Upper lobe of left lung (tissue), 4 donors: ENCODE data around the gene NADK2.

ENCODE experiments used
- CTCF ChIP-seq, 6 experiments: fragments of 450-650 bp in 4 of 6; fragments of 200-600 bp in 2 of 6; sonication (generic) in 2 of 6; IDR thresholded peaks; one replicate each; pipeline ENCODE4 v1.5.1; 2016 to 2019; ENCODE audit warnings: antibody characterized with exemption in 6 of 6
- EP300 ChIP-seq, 4 donors: sonication (generic); formaldehyde crosslinking; IDR thresholded peaks; one replicate each; pipeline ENCODE4 v1.5.1; 2017; ENCODE audit warnings: antibody characterized with exemption in 4 of 4, control low read depth in 2 of 4
- POLR2A ChIP-seq, 4 donors: fragments of 450-650 bp; IDR thresholded peaks; one replicate each; pipeline ENCODE4 v1.5.1; 2016 to 2017; ENCODE audit warnings: antibody characterized with exemption in 4 of 4, mild to moderate bottlenecking in 2 of 4
- POLR2AphosphoS5 ChIP-seq, 2 donors: sonication (generic); formaldehyde crosslinking; IDR thresholded peaks; one replicate each; pipeline ENCODE4 v1.5.1; 2017; ENCODE audit warnings: antibody characterized with exemption in 2 of 2

DNA sequence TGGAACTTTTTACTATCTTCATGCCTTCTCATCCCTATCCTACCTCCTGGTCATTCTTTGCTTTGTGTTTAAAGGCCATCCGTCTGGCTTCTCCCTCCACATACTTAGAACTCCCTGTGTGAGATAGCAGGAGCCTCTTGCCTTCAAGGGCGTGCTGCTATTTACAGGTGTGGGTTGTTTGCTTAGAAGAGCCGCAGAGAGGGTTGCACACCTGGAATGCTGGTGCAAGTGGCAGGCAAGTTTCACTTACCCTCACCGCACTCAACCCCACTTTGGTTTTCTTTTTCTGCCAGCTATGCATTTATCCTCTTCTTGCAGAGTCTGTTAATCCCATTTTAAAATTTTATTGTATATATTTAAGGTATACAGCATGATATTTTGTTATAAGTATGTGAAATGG is 77.3 kb downstream of the NADK2 start:
- TF ChIP-seq POLR2AphosphoS5 (IDR thresholded peaks at IDR 0.05) = no peak
- no peak for TF ChIP-seq POLR2A (IDR thresholded peaks at IDR 0.05)
- TF ChIP-seq CTCF (IDR thresholded peaks at IDR 0.05) = no peak
- TF ChIP-seq EP300 (IDR thresholded peaks at IDR 0.05) = no peak
